Memory B cell (primary cell): ENCODE results near the gene SMOC2.

Source experiments
- ATAC-seq: fragments of 150-1000 bp; cut with Tn5 transposase; 2 replicates; pipeline ENCODE4 v1.10.0; 2021; ENCODE audit warnings: low read depth, mild to moderate bottlenecking, moderate library complexity
- DNase-seq, 2 donors: peaks; one replicate each; pipeline ENCODE4 v3.0.0; 2022; ENCODE audit warnings: low spot score in 2 of 2
- H3K27ac Mint-ChIP-seq: one replicate; pipeline ENCODE4 v1.8.0; 2022; ENCODE audit warnings: mild to moderate bottlenecking, moderate library complexity, mixed read lengths
- H3K27me3 Mint-ChIP-seq: one replicate; pipeline ENCODE4 v1.8.0; 2022; ENCODE audit warnings: mixed read lengths
- H3K36me3 Mint-ChIP-seq: one replicate; pipeline ENCODE4 v1.8.0; 2022; ENCODE audit warnings: mild to moderate bottlenecking, mixed read lengths
- H3K4me1 Mint-ChIP-seq: one replicate; pipeline ENCODE4 v1.8.0; 2022; ENCODE audit warnings: mixed read lengths
- H3K4me3 Mint-ChIP-seq: one replicate; pipeline ENCODE4 v1.8.0; 2022; ENCODE audit warnings: mild to moderate bottlenecking, moderate library complexity, mixed read lengths
- H3K9me3 Mint-ChIP-seq: one replicate; pipeline ENCODE4 v1.8.0; 2022; ENCODE audit warnings: mixed read lengths

SMOC2 gene

DNA sequence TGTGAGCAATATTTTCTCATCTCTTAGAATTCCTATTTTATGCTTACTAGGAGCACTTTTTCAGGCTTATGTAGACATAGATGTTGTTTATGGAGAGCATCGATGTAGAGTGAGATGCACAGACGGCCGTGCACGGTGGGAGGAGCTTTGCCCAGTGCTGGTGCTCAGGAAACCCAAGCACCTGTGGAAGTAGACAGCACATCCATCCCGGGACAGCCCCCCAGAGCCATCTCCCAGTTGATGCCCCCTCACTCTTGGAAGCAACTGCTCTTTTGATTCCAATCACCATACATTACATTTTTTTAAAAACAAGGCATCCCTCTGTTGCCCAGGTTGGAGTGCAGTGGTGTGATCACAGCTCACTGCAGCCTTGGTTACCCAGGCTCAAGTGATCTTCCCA is 143.7 kb downstream of the SMOC2 start:
- Mint-ChIP-seq H3K27ac (no peak overlapping the region), H3K4me3 (no peak overlapping the region), H3K4me1 (no peaks in the 10 kb centered on the region), H3K9me3 (no peaks in the 10 kb centered on the region), H3K27me3 (no peaks in the 10 kb centered on the region), H3K36me3 (no peaks in the 10 kb centered on the region)
- ATAC-seq: no peak
- DNase-seq: no peak

DNA sequence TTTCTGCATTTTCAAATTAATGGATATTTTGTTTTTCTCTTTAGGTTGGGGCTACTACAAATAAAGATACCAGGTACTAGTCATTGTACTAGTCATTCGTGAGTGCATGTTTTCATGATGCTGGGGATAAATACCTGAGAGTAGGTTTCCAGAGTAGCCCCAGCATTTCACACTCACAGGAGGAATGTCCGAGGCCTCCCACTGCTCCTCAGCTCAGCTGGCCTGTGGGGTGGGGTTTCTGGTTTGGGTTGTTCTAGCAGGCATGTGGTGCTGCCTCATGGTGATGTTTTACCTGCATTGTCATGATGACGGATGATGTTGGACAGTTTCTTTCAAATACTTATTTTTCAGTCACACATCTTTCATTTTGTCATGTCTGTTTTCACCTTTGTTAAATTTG is 144.5 kb downstream of the SMOC2 start:
- no peak overlapping the region for H3K4me3 Mint-ChIP-seq
- H3K4me1 Mint-ChIP-seq: no peaks in the 10 kb centered on the region
- no peak overlapping the region for H3K27ac Mint-ChIP-seq
- DNase-seq (no peak), ATAC-seq (no peak)
- H3K27me3 Mint-ChIP-seq: no peaks in the 10 kb centered on the region
- H3K9me3 Mint-ChIP-seq: no peaks in the 10 kb centered on the region
- no peaks in the 10 kb centered on the region for H3K36me3 Mint-ChIP-seq

- Mint-ChIP-seq H3K4me1 (no peaks in the 10 kb centered on the region), H3K36me3 (no peaks in the 10 kb centered on the region), H3K27ac (no peak overlapping the region), H3K4me3 (no peak overlapping the region), H3K27me3 (no peaks in the 10 kb centered on the region), H3K9me3 (no peaks in the 10 kb centered on the region)
- DNase-seq (no peak), ATAC-seq (no peak)
Measured at GRCh38 chr6:168589275-168589674, 148.3 kb downstream of the SMOC2 start.

DNA sequence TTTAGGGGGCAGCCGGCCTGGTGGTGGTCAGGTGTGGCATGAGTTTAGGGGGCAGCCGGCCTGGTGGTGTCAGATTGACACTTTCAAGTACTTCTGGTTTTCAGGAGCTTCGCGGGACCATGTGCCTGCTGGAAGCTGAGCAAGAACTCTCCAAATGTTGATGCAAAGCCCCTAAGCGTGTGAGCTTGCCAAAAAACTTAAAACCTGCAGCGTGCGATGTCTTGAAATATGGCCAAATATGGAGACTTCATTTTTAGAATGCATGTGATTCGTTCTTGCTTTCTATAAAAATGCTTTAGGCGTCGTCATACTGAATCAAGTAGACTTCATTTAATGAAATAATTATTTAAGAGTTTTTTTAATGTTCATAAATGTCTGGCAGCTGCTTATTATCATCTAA is 149.4 kb downstream of the SMOC2 start:
- Mint-ChIP-seq H3K9me3 (no peaks in the 10 kb centered on the region), H3K27me3 (no peaks in the 10 kb centered on the region), H3K36me3 (no peaks in the 10 kb centered on the region), H3K4me3 (no peak overlapping the region), H3K4me1 (no peaks in the 10 kb centered on the region), H3K27ac (no peak overlapping the region)
- DNase-seq (no peak), ATAC-seq (no peak)

DNA sequence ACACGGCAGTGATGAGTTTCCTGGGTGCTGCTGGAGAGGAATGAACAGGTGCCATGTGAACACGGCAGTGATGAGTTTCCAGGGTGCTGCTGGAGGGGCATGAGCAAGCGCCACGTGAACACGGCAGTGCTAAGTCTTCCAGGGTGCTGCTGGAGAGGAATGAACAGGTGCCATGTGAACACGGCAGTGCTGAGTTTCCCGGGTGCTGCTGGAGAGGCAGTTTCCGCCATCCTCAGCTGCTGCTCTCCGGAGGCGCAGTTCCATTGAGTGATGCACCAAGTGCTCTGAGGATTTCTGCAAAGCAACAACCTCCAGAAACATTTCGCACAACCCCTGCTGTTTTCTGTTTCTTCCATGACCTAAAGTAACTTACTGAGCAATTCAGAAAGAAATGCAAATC is 155.4 kb downstream of the SMOC2 start:
- Mint-ChIP-seq H3K4me1 (peaks cover 9% of the 10 kb centered on the region), H3K27ac (no peak overlapping the region), H3K9me3 (peaks cover 9% of the 10 kb centered on the region), H3K36me3 (no peaks in the 10 kb centered on the region), H3K4me3 (no peak overlapping the region), H3K27me3 (peaks cover 8% of the 10 kb centered on the region)
- DNase-seq: no peak
- ATAC-seq: no peak

DNA sequence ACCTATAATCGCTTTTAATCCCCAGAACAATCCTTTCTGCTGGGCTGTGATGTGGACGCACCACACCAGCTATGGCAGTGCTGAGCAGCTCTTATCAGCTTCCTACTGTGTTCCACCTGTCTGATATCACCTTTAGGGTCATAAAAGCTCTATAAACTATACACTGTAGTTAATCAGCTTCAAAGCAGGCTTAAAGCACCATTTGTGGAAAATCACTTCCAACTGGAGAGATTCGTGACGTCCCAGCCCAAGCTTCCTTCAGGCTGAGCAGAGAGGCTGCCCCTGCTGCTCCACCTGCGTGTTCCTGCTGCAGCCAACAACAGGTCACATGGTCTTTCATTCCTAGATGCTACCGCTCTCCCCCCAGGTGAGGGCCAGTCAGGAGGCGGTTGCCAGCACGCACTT is 156.5 kb downstream of the SMOC2 start:
- H3K4me3 Mint-ChIP-seq: no peak overlapping the region
- peaks cover 8% of the 10 kb centered on the region for H3K27me3 Mint-ChIP-seq
- DNase-seq: no peak
- H3K27ac Mint-ChIP-seq: no peak overlapping the region
- peaks cover 9% of the 10 kb centered on the region for H3K4me1 Mint-ChIP-seq
- ATAC-seq: no peak
- peaks cover 9% of the 10 kb centered on the region for H3K9me3 Mint-ChIP-seq
- no peaks in the 10 kb centered on the region for H3K36me3 Mint-ChIP-seq

GRCh38 chr6:168598251-168599117 is 157.5 kb downstream of the SMOC2 start:
- DNase-seq (no peak), ATAC-seq (no peak)
- H3K36me3 Mint-ChIP-seq: no peaks in the 10 kb centered on the region
- H3K27ac Mint-ChIP-seq: no peak overlapping the region
- H3K27me3 Mint-ChIP-seq: peaks cover 8% of the 10 kb centered on the region
- peaks cover 9% of the 10 kb centered on the region for H3K9me3 Mint-ChIP-seq
- H3K4me3 Mint-ChIP-seq: no peak overlapping the region
- peaks cover 9% of the 10 kb centered on the region for H3K4me1 Mint-ChIP-seq

- H3K27me3 Mint-ChIP-seq: peaks cover 8% of the 10 kb centered on the region
Measured at GRCh38 chr6:168599118-168599494, 158.1 kb downstream of the SMOC2 start.

GRCh38 chr6:168599769-168600330 is 158.9 kb downstream of the SMOC2 start:
- Mint-ChIP-seq H3K4me1 (peaks cover 9% of the 10 kb centered on the region), H3K27me3 (peaks cover 8% of the 10 kb centered on the region), H3K27ac (no peak overlapping the region), H3K9me3 (peaks cover 9% of the 10 kb centered on the region), H3K4me3 (no peak overlapping the region), H3K36me3 (no peaks in the 10 kb centered on the region)
- ATAC-seq: no peak
- no peak for DNase-seq

More at GRCh38 chr6:168599118-168599494, 158.1 kb downstream of the SMOC2 start:
- peaks cover 9% of the 10 kb centered on the region for H3K4me1 Mint-ChIP-seq
- no peak overlapping the region for H3K4me3 Mint-ChIP-seq
- no peak for DNase-seq
- no peaks in the 10 kb centered on the region for H3K36me3 Mint-ChIP-seq
- H3K27ac Mint-ChIP-seq: no peak overlapping the region
- H3K9me3 Mint-ChIP-seq: peaks cover 9% of the 10 kb centered on the region
- ATAC-seq: no peak

GRCh38 chr6:168600381-168600780 is 159.4 kb downstream of the SMOC2 start:
- Mint-ChIP-seq H3K27ac (no peak overlapping the region), H3K4me1 (peaks cover 9% of the 10 kb centered on the region), H3K27me3 (peaks cover 8% of the 10 kb centered on the region), H3K36me3 (no peaks in the 10 kb centered on the region), H3K4me3 (no peak overlapping the region), H3K9me3 (peaks cover 9% of the 10 kb centered on the region)
- DNase-seq (no peak), ATAC-seq (no peak)

DNA sequence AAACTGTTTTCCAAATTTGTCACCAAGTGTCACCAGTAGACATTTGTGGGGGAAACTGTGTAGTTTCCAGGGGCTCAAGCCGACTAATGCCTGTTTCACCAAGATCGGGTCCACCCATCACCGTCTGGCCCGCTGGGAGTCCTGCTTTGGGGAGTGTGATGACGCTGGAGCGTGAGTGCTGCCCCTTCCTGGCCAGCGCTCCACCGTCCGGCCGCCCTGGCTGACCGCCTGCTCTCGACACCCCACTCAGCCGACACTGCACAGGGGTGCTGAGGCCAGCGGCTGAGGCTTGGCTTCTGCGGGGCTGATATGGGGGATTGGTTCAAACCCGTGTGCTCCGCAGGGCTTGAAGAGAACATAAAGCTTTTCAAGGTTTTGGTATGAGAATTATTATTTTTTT is 160.1 kb downstream of the SMOC2 start:
- DNase-seq (no peak), ATAC-seq (no peak)
- peaks cover 9% of the 10 kb centered on the region for H3K4me1 Mint-ChIP-seq
- peaks cover 8% of the 10 kb centered on the region for H3K27me3 Mint-ChIP-seq
- H3K27ac Mint-ChIP-seq: no peak overlapping the region
- H3K9me3 Mint-ChIP-seq: peaks cover 9% of the 10 kb centered on the region
- H3K36me3 Mint-ChIP-seq: no peaks in the 10 kb centered on the region
- no peak overlapping the region for H3K4me3 Mint-ChIP-seq

DNA sequence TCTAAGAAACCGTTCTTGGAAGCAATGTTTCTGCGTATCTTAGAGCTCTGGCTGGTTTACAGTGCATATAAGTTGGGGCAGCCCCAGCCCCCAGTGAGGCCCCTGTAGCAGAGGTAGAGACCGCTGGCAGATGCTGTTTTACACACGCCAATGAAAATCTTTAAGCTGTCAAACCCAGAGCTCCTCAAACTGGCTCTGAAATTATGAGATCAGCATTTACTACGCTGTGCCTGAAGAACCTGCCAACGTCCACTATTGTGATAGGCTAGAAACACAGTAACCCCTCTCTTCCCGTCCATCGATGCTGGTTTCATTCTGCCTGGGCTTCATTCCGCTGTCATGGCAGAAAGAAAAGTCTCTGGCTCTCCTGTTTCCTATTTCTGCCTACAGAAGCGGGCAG is 160.6 kb downstream of the SMOC2 start:
- no peak overlapping the region for H3K27ac Mint-ChIP-seq
- ATAC-seq: no peak
- no peak for DNase-seq
- H3K9me3 Mint-ChIP-seq: peaks cover 9% of the 10 kb centered on the region
- H3K4me1 Mint-ChIP-seq: peaks cover 9% of the 10 kb centered on the region
- no peak overlapping the region for H3K4me3 Mint-ChIP-seq
- H3K36me3 Mint-ChIP-seq: no peaks in the 10 kb centered on the region
- H3K27me3 Mint-ChIP-seq: peaks cover 8% of the 10 kb centered on the region

GRCh38 chr6:168602576-168602975 is 161.6 kb downstream of the SMOC2 start:
- DNase-seq (no peak), ATAC-seq (no peak)
- no peaks in the 10 kb centered on the region for H3K36me3 Mint-ChIP-seq
- H3K9me3 Mint-ChIP-seq: peaks cover 9% of the 10 kb centered on the region
- H3K27ac Mint-ChIP-seq: no peak overlapping the region
- H3K27me3 Mint-ChIP-seq: peaks cover 8% of the 10 kb centered on the region
- peaks cover 9% of the 10 kb centered on the region for H3K4me1 Mint-ChIP-seq
- no peak overlapping the region for H3K4me3 Mint-ChIP-seq

DNA sequence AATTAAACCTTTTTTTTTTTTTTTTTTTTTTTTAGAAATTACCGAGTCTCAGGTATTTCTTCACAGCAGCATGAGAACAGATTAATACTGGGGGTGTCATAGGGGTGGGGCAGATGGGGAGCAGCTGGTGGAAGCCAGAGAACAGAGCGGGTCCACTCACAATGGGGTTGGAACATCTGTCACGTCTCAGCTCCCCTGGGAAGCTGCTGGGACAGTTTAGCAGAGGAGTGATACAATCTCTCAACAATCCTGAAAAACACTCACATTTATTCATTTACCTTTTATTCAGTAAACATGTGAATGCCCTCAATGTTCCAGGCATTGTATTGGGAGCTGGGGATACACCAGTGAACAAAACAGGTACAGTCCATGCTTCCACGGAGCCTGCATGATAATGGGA is 162.2 kb downstream of the SMOC2 start:
- H3K4me1 Mint-ChIP-seq: peaks cover 9% of the 10 kb centered on the region
- ATAC-seq (no peak), DNase-seq (no peak)
- no peak overlapping the region for H3K27ac Mint-ChIP-seq
- peaks cover 8% of the 10 kb centered on the region for H3K27me3 Mint-ChIP-seq
- H3K4me3 Mint-ChIP-seq: no peak overlapping the region
- peaks cover 9% of the 10 kb centered on the region for H3K9me3 Mint-ChIP-seq
- no peaks in the 10 kb centered on the region for H3K36me3 Mint-ChIP-seq

DNA sequence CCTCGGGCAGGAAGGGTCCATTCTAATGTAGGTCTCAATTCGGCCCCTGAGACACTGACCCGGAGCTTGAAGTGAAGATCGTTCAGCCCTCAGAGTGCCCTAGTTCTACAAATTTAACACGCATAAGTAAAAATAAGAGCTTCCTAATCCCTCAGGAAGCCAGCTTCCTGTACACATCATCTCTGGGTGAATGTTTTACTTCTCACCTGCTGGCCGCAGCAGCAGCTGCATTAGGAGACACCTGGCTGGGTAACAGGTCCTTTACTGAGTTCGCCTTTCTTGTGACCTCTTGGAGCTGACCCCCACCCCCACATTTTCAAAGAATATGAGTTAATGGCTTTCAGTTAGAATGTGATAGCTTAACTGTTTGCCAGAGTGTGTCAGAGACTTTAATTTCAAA is 165.0 kb downstream of the SMOC2 start:
- peaks cover 2% of the 10 kb centered on the region for H3K4me1 Mint-ChIP-seq
- ATAC-seq (no peak), DNase-seq (no peak)
- no peak overlapping the region for H3K27ac Mint-ChIP-seq
- no peaks in the 10 kb centered on the region for H3K9me3 Mint-ChIP-seq
- H3K27me3 Mint-ChIP-seq: no peaks in the 10 kb centered on the region
- no peaks in the 10 kb centered on the region for H3K36me3 Mint-ChIP-seq
- no peak overlapping the region for H3K4me3 Mint-ChIP-seq
